ENCODE data around the gene NPLOC4. TPM values are rescaled to one million over a fixed set of nuclear protein-coding genes. Genes with fewer than 3 reads are reported as not detected.

Gene NPLOC4
- polyA plus RNA-seq, 4 donors = 51.2 to 75.3 (median 63.8) TPM

DNA sequence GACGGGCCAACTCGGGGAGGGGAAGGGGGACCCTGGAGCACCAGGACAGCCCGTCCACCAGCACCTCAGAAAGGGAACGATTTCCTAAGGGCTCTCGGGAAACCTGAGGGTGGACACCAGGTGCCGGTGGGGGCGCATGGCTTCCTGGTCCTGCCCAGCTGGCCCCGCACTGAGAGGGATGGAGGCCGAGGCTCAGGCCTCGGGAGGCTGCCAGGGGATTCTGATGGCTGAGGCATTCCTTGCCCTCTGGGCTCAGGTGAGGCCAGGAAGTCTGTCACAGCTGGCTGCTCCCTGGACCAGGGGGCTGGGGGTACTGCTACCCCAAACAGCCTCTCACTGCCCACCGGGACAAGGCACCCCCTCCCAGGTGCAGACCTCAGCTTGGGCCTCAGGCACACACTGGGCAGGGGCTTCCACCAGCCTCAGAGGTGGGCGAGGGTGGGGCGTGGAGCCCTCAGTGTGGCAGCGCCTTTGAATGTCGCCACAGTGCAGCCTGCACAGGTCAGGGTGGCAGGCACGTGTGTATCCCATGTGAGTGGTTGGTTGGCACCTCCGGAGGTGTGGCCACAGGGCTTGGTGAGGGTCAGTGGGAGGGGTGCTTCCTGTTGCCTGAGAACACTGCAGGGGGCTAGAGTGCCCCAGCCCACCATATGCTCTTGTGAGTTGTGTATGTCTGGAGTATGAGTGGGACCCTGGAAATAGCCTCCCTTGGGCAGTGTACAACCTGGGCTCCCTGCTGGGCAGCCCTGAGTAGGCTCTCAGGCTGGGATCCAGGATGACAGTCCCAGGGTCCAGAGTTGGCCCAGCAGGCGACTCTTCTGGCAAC is 112.7 kb downstream of the NPLOC4 start:
- DNase-seq (ENCODE audit: low read depth in 4 of 4, low spot score in 2 of 4) = no peak

DNA sequence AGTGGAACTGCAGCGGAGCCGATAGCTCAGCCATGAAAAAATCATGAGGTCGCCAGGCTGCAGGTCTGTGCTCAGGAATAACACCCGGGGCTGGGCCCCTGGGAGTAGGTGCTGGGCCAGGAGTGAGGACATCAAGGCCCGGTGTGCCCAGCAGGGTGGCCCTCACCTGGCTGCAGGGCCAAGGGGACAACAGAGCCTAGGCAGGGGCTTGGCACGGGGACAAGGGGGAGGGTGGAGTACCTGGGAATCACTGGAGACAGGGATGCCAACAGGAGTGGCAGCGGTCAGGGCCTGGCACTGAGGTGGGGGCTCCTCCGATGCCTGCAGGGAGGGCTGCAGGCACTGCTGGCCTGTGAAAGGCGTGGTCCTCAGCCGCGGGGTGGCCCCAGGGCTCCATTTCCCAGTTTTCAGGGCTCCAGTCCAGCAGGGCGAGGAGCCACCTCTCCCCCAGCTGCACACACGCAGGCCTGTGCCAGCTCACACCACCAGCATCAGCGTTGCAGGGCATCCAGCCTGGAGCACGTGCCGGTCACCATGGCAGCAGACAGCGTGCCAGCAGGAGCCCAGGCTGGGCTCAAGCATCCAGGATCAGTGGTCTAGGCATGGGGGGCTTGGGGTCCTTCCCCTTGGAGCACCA is 113.4 kb downstream of the NPLOC4 start:
- no peak for DNase-seq (ENCODE audit: low read depth in 4 of 4, low spot score in 2 of 4)

GRCh38 chr17:81522491-81523401 is 114.2 kb downstream of the NPLOC4 start:
- peak in 2 of 4 donors; percentile 69 to 83 for DNase-seq (ENCODE audit: low read depth in 4 of 4, low spot score in 2 of 4)

DNA sequence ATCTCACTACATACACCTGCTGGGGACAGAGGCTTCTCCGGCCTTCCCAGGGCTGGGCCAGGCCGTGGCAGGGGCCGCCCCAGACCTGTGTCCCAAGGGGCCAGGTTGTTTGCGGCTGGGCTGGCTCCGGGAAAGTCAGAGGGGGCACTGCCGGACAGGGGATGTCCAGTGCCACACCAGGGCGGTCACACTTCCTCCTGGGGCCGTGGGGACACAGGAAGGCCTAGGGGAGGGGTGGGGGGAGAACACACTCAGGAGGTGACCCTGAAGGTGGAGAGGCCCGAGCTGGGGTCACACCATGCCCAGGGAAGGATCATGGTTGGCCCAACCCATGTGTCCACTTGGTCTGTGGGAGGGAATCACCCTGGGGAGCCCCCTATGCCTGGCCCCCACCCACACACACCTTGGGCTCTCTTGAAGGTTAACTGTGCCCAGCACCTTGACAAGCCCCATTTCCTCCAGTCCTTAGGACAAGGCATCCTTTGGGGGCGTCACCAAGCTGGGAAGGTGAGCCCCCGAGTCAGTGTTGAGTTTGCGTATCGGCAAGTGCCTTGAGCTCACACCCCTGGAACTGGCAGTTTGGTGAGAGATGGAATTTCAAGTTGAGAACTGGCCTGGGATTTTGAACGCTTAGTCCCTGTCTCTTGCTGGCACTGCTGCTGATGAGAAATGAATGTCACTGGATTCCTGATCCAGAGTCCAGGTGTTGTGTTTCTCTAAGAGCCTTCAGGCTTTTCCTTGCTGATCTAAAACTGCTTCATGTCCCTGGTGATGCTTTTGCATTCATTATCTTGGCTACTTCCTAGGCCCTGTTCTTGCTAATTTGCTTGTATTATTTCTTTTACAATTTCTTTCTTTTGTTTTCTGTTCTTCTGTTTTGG is 116.7 kb downstream of the NPLOC4 start:
- no peak for DNase-seq (ENCODE audit: low read depth in 4 of 4, low spot score in 2 of 4)

DNA sequence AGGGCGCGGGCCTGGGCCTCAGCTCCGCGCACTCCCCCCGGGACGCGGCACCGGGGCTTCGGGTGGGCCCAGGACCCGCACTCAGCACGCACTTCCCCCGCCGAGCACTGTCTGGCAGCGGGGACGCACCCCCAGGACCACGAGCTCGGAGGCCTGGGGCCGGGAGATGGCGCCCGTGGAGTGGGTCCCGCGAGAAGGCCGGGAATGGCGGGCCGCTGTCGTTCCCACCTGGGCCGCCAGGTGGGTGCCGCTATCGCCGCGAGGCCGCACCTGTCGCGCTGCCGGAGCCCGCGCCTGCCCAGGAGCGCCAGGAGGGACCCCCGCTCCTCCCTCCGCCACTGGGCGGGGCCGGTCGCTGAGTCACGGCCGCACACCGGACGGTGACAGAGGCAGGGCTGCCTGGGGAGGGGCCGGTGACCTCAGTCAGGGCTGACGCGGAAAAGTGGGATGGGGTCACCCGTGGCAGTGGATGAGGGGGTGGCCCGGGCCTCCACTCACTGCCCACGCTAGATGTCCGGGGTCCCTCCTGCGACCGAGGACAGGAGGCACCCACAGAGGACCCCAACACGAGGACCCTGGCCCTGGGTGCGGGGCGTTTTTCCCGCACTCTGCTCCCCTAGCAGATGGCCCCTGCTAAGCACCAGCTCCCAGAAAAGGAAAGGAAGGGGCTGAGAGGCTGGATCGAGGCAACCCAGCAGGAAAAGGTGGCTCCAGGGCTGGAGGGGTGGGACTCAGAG is 117.5 kb downstream of the NPLOC4 start:
- no peak for DNase-seq (ENCODE audit: low read depth in 4 of 4, low spot score in 2 of 4)

DNA sequence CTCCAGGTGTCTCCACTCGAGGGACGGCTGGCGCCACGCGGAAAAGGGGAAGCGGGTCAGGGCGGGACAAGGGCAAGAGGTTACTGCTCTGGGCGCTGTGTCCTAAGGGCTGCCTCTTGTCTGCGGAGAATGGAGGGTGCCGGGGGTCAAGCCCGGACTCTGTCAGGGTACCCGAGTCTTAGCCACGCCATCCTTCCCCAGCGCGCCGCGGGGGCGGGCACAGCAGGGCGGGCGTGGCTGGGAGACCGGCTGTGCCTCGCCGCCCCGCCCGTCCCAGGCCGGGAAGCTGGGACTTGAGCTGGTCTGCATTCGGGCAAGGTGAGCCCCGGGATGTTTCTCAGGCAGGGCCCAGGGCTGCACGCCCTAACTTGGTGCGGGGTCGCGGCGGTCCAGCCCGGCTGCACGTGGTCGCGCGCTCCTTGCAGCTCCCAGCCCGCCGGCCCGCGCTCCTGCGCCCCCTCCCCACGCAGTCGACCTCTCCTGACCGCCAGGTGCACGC is 118.1 kb downstream of the NPLOC4 start:
- no peak for DNase-seq (ENCODE audit: low read depth in 4 of 4, low spot score in 2 of 4)

DNA sequence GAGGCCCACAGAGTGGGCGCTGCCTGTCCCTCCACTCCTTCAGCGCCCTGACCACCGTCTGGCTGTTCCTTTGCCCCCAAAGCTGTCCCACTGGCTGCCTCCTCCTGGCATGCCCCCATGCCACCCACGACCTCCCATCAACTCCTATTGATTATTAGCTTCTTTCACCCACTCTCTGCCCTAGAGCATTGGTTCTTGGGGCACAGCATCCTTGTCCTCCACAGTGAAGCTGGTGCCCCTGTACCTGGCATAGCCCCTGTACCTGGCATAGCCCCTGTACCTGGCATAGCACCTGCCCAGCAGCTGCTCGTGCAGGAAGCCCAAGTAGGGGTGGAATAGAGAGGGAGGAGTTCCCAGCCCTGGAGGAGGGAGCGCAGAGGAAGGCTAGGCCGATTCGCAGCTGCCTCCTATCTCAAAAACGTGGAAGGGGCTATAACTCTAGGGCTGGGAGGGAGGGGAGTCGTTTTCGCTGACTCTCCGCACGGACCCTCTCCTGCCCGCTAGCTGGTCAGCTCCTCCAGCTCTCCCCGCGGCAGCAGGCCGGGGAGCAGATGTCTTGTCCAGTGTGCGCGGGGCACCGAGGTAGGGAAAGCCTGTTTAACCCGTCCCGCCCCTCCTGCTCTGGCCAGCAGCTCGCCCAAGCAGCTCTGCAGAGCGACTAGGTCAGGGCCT is 118.7 kb downstream of the NPLOC4 start:
- DNase-seq (ENCODE audit: low read depth in 4 of 4, low spot score in 2 of 4) = no peak

GRCh38 chr17:81517339-81518112 is 119.4 kb downstream of the NPLOC4 start:
- DNase-seq (ENCODE audit: low read depth in 4 of 4, low spot score in 2 of 4) = no peak

DNA sequence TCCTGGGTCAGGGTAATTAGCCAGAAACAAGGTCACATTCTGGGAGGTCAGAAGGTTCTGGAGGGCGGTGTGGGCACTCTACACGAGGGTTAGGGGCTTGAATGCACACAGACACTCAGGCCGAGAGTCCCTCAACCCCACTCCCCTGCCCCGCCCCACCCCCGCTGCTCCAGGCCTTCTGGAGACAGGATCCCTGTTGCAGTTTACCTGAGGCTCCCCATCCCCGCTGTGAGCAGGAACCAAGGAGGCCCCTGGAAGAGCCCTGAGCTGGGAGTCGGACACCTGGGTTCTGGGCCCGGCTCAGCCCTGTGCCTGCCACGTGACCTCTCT is 119.9 kb downstream of the NPLOC4 start:
- DNase-seq (ENCODE audit: low read depth in 4 of 4, low spot score in 2 of 4) = no peak

DNA sequence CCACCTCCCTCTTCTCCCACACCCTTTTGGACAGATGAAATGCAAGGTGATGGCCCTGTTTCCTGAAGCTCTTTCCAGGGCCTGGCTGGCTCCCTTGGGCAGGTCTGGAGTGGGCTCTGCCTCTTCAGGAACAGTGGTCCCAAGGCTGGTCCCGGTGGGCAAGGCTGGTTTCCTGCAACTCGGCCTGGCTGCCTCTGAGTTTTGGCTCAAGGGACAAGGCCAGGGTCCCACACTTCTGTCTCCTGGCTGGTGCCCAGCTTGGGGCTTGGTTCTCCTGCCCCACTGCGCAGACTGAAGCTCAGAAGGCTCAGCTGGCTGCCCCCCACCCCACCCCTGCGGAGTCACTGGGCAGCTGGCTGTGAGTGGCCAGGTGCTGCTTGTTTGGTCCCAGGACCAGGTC is 120.5 kb downstream of the NPLOC4 start:
- DNase-seq (ENCODE audit: low read depth in 4 of 4, low spot score in 2 of 4) = no peak

GRCh38 chr17:81515530-81516041 is 121.3 kb downstream of the NPLOC4 start:
- no peak for DNase-seq (ENCODE audit: low read depth in 4 of 4, low spot score in 2 of 4)

DNA sequence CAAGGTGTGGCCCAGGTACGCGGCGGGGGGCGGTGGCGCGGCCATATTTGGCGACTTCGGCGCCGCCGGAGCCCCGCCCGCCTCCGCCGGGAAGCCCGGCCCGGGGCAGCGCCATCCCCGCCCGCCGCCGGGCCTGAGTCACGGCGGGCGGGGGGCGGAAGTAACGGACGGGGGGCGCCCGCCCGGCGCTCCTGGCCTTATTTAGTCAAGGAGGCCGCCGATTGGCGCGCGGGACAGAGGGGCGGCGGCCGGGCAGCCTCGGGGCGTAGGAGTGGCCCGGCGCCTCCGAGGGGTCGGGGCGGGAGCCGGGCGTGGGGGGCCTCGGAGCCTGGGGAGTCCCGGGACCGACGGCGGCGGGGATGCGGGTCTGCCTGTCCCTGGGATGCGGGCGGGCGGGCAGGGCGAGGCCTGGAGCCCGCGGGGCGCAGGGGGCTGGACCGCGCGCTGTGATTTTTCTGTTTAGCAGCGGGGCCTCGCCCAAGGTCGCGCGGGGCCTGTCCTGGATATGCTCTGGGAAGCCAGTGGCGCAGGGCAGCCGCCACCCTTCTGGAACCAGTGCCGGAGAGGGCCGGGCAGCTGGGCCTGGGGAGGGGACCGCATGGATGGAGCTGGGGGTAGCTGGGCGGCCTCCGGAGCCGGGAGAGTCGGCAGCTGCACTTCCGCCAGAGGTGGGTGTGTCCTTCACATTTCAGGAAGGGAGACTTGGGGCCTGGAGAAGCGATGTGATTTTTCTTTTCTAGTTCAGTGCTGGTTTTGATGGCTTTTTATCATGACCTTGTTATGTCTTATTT is 122.0 kb downstream of the NPLOC4 start:
- no peak for DNase-seq (ENCODE audit: low read depth in 4 of 4, low spot score in 2 of 4)

- no peak for DNase-seq (ENCODE audit: low read depth in 4 of 4, low spot score in 2 of 4)
These were observed 122.5 kb downstream of the NPLOC4 start for GRCh38 chr17:81514489-81514738.

GRCh38 chr17:81513753-81514488 is 123.0 kb downstream of the NPLOC4 start:
- DNase-seq (ENCODE audit: low read depth in 4 of 4, low spot score in 2 of 4) = no peak

DNA sequence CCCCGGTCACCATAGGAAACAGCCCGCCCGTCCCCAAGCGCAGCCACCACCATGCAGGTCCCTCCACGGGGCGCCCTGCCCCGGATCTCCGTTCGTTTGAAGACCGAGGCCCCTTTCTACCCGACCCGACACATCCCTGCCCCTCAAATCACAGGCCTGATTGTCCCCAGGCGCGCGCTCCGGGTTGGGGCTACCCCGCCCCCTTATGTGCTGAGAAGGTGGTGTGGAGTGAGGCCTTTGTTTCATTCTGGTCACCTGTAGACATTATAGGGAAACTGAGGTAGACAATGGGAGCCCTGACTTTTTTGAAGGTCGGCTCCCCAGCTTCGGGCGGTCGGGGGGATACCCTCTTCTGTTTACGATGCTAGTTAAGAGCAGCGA is 123.5 kb downstream of the NPLOC4 start:
- DNase-seq (ENCODE audit: low read depth in 4 of 4, low spot score in 2 of 4) = no peak

- DNase-seq (ENCODE audit: low read depth in 4 of 4, low spot score in 2 of 4) = peak in 3 of 4 donors; percentile 84 to 90 (median 87)
These were observed 124.1 kb downstream of the NPLOC4 start, which contains the start of gene ACTG1 for GRCh38 chr17:81512562-81513371. Gene ACTG1 (minus strand): TSS chr17:81512799. CDS start chr17:81512354, 445 bp downstream.

Data from left renal cortex interstitium (tissue), 4 donors.